DND-41 (cell line): Measurements from ENCODE around the gene CSNK1G3.
"Not testable (repeated sequence)": the region's sequence is repeated elsewhere in the genome, so short reads cannot be mapped to it uniquely, and the experiment has no call there.

Experiments used
- ATAC-seq: fragments of 200-7000 bp; cut with Tn5 transposase; 3 replicates; pipeline ENCODE4 v1.9.1; 2021; ENCODE audit warnings: low read depth; ENCODE audit not compliant: insufficient read depth
- DNase-seq: peaks from one replicate; pipeline ENCODE4 v3.0.0-alpha.2; 2020
- H2AFZ ChIP-seq: 2 replicates; pipeline ENCODE4 v1.6.0; 2012; ENCODE audit warnings: low read depth, low read length
- H3K27ac ChIP-seq: 2 replicates; pipeline ENCODE4 v1.5.1; 2012; ENCODE audit warnings: low read length, inconsistent platforms
- H3K27me3 ChIP-seq: fragments of 200-600 bp; sonication (generic); 2 replicates; pipeline ENCODE4 v1.6.0; 2012; ENCODE audit warnings: low read length, mild to moderate bottlenecking, inconsistent platforms; ENCODE audit not compliant: insufficient read depth, poor library complexity
- H3K36me3 ChIP-seq: 2 replicates; pipeline ENCODE4 v1.5.1; 2012; ENCODE audit warnings: low read length, inconsistent platforms; ENCODE audit not compliant: insufficient read depth
- H3K4me1 ChIP-seq: 2 replicates; pipeline ENCODE4 v1.5.1; 2012; ENCODE audit warnings: mild to moderate bottlenecking, low read length; ENCODE audit not compliant: insufficient read depth
- H3K4me2 ChIP-seq: 2 replicates; pipeline ENCODE4 v1.6.0; 2012; ENCODE audit warnings: mild to moderate bottlenecking, moderate library complexity, low read length, inconsistent platforms; ENCODE audit not compliant: insufficient read depth
- H3K4me3 ChIP-seq, 2 experiments: fragments of 200-600 bp in 1 of 2; shearing (Covaris generic) in 1 of 2; 2 replicates each; pipeline ENCODE4 v1.5.1; 2012 to 2016; ENCODE audit warnings: inconsistent platforms in 2 of 2, low read length in 2 of 2, mild to moderate bottlenecking in 2 of 2, low read depth in 1 of 2, moderate library complexity in 1 of 2
- H3K79me2 ChIP-seq: 2 replicates; pipeline ENCODE4 v1.6.0; 2012; ENCODE audit warnings: low read length, inconsistent platforms; ENCODE audit not compliant: insufficient read depth
- H3K9ac ChIP-seq: 2 replicates; pipeline ENCODE4 v1.6.0; 2012; ENCODE audit warnings: low read depth, mild to moderate bottlenecking, inconsistent platforms, low read length, moderate library complexity
- H3K9me3 ChIP-seq: 2 replicates; pipeline ENCODE4 v1.5.1; 2012; ENCODE audit warnings: low read length, moderate library complexity, mild to moderate bottlenecking, inconsistent platforms; ENCODE audit not compliant: insufficient read depth, severe bottlenecking
- H4K20me1 ChIP-seq: 2 replicates; pipeline ENCODE4 v1.6.0; 2012; ENCODE audit warnings: low read length; ENCODE audit not compliant: insufficient read depth
- EZH2 ChIP-seq: IDR thresholded peaks from 3 replicates; pipeline ENCODE4 v1.6.1; 2012; ENCODE audit warnings: borderline replicate concordance, low read depth, mild to moderate bottlenecking, moderate library complexity, low read length, inconsistent platforms; ENCODE audit not compliant: severe bottlenecking
- TF ChIP-seq, protein P1 (sequence below): IDR thresholded peaks from 2 replicates; pipeline ENCODE4 v1.5.1; 2012; ENCODE audit warnings: borderline replicate concordance, low read length, moderate library complexity, mild to moderate bottlenecking; ENCODE audit not compliant: poor library complexity, severe bottlenecking; ENCODE audit errors: extremely low read depth

The CSNK1G3 gene

DNA sequence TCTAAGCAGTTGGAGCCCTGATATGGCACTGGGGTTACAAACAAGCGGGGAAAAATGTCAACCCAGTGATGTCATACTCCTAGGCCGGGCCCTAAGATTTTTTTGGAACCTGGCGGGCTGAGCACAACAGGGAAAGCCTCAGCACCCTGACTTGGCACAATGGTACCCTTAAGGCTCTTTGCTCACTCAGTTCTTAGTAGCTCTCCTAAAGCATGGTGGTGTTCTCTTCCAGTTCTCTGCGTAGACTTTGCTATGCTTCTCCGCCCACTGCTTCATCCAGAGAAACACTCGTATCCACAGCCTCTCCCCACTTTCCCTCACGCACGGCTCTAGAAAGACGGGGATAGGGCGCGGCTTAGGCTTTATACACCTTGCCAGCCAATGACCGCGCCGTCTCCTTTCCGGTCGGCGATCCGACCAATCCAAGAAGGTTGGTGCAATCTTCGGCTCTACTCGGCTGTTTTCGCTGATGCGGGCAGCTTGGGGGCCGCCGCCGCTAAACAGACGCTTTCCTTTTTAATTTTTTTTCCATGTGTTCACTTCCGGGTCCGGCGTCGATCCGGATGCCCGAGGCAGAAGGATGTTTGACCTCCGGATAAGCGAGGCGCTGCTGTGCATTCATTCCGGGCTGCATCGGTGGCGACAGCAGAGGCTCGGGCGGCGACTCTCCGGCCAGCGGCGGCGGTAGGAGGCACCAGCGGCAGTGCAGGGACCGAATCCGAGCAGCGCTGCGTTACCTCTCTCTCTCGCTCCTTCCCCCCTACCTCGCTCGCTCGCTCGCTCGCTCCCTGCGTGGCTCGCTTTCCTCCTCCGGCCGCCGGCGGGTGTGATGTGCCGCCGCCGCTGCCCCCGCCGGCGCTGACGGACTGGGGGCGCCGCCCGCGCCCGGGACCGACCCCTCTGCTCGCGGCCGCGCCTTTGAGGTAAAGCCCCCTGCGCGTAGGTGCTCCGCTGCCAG, at the start of gene CSNK1G3:
TSS of gene CSNK1G3 (plus strand) at position 530 of the 958 bp plus-strand sequence. CDS start 33,487 bp downstream, outside the sequence.
- Histone ChIP-seq H2AFZ (no peak within 1 kb of the TSS), H3K36me3 (no peaks in the 10 kb centered on the region), H3K9ac (no peak within 1 kb of the TSS), H3K27ac (no peak within 1 kb of the TSS), H3K4me3 (no peak within 1 kb of the TSS), H3K9me3 (no peaks in the 10 kb centered on the region), H3K27me3 (no peaks in the 10 kb centered on the region), H4K20me1 (no peaks in the 10 kb centered on the region), H3K4me1 (no peaks in the 10 kb centered on the region), H3K79me2 (no peaks in the 10 kb centered on the region), H3K4me2 (no peak within 1 kb of the TSS)
- ATAC-seq (no peak), DNase-seq (no peak)
- TF ChIP-seq, protein P1, sequence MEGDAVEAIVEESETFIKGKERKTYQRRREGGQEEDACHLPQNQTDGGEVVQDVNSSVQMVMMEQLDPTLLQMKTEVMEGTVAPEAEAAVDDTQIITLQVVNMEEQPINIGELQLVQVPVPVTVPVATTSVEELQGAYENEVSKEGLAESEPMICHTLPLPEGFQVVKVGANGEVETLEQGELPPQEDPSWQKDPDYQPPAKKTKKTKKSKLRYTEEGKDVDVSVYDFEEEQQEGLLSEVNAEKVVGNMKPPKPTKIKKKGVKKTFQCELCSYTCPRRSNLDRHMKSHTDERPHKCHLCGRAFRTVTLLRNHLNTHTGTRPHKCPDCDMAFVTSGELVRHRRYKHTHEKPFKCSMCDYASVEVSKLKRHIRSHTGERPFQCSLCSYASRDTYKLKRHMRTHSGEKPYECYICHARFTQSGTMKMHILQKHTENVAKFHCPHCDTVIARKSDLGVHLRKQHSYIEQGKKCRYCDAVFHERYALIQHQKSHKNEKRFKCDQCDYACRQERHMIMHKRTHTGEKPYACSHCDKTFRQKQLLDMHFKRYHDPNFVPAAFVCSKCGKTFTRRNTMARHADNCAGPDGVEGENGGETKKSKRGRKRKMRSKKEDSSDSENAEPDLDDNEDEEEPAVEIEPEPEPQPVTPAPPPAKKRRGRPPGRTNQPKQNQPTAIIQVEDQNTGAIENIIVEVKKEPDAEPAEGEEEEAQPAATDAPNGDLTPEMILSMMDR: no peak
- no peak for TF ChIP-seq EZH2

DNA sequence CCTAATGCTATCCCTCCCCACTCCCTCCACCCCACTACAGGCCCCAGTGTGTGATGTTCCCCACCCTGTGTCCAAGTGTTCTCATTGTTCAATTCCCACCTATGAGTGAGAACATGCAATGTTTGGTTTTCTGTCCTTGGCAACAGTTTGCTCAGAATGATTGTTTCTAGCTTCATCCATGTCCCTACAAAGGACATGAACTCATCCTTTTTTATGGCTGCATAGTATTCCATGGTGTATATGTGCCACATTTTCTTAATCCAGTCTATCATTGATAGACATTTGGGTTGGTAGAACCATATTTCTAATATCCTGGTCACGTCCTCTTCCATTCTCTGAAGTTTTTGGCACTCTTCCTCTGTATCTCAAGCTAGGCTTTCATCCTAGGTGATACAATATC, 45.1 kb upstream of the CSNK1G3 start:
- H3K27ac ChIP-seq, H3K36me3 ChIP-seq, H3K27me3 ChIP-seq, H3K9ac ChIP-seq, H3K4me3 ChIP-seq, H3K79me2 ChIP-seq, H3K4me2 ChIP-seq, H3K4me1 ChIP-seq, H4K20me1 ChIP-seq, H3K9me3 ChIP-seq, ATAC-seq, DNase-seq, H2AFZ ChIP-seq: not testable (repeated sequence)

DNA sequence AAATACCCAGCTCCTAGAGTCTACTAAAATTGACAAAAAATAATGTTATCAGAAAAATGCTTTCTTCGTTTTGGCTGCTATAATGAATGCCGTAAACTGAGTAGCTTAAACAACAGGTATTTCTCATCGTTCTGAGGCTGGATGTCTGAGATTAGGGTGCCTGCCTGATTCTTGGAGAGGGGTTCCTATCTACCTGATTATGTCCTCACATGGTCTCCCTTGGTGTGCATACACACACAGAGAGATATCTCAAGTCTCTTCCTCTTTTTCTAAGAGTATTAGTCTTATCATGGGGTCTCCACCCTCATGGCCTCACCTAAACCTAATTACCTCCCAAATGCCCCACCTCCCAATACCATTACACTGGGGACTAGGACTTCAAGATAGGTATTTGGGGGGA, 40.6 kb upstream of the CSNK1G3 start:
- no peak for ATAC-seq
- Histone ChIP-seq H3K4me3 (no peak overlapping the region), H3K27me3 (no peaks in the 10 kb centered on the region), H3K27ac (no peak overlapping the region), H4K20me1 (no peaks in the 10 kb centered on the region), H3K4me2 (no peak overlapping the region), H3K4me1 (no peaks in the 10 kb centered on the region), H3K36me3 (no peaks in the 10 kb centered on the region), H3K79me2 (no peaks in the 10 kb centered on the region), H3K9ac (no peak overlapping the region), H3K9me3 (no peaks in the 10 kb centered on the region), H2AFZ (no peak overlapping the region)
- no peak for TF ChIP-seq EZH2
- DNase-seq: no peak

DNA sequence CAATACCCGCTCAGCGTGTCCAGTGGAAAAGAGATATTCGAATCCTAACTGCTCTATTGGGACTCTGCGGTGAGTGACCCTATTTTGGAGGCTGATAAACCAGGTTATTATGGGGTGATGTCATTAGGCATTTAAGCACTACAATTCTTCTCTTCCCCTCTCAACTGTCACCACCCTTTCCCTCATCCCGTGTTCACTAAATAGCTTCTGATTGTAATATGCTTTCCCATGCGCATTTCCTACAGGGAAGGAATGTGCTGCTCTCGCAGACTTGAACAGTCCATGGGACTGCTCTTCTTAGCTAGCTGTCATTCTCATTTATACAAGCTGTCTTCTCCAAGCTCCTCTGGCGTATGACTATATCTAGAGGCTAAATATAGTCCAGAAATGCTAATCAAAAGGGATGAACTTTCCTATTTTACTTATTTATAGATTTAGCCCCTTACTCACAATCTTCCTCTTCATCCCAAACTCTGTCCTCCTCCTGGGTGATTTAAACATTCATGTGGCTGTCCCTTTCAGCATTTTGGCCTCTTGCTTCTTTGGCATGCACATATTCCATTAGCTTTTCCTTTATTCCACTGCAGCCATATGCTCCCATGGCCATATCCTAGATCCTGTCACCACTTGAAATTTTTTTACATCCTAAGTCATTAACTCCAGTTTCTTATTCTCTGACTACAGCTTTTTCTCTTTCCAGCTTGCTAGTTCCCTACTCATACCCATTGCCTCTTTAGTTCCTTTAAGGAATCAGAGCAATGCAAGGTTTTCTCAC, 39.6 kb upstream of the CSNK1G3 start:
- H3K79me2 ChIP-seq: no peaks in the 10 kb centered on the region
- no peak overlapping the region for H3K27ac ChIP-seq
- H3K27me3 ChIP-seq: no peaks in the 10 kb centered on the region
- H3K4me3 ChIP-seq: no peak overlapping the region
- TF ChIP-seq EZH2: no peak
- TF ChIP-seq, protein P1: no peak
- DNase-seq (no peak), ATAC-seq (no peak)
- H2AFZ ChIP-seq: no peak overlapping the region
- no peak overlapping the region for H3K9ac ChIP-seq
- no peaks in the 10 kb centered on the region for H4K20me1 ChIP-seq
- H3K4me2 ChIP-seq: no peak overlapping the region
- H3K9me3 ChIP-seq: no peaks in the 10 kb centered on the region
- no peaks in the 10 kb centered on the region for H3K4me1 ChIP-seq
- H3K36me3 ChIP-seq: no peaks in the 10 kb centered on the region
